Inflammatory macrophage treated with lipopolysaccharide for 1 hour (primary cell): ENCODE measurements around the gene ELOVL7.
"Not testable (repeated sequence)": the region's sequence is repeated elsewhere in the genome, so short reads cannot be mapped to it uniquely, and the experiment has no call there.

Experiments used
- DNase-seq, 2 donors: peaks; one replicate each; pipeline ENCODE4 v3.0.0-alpha.2; 2020 to 2022

Gene ELOVL7

DNA sequence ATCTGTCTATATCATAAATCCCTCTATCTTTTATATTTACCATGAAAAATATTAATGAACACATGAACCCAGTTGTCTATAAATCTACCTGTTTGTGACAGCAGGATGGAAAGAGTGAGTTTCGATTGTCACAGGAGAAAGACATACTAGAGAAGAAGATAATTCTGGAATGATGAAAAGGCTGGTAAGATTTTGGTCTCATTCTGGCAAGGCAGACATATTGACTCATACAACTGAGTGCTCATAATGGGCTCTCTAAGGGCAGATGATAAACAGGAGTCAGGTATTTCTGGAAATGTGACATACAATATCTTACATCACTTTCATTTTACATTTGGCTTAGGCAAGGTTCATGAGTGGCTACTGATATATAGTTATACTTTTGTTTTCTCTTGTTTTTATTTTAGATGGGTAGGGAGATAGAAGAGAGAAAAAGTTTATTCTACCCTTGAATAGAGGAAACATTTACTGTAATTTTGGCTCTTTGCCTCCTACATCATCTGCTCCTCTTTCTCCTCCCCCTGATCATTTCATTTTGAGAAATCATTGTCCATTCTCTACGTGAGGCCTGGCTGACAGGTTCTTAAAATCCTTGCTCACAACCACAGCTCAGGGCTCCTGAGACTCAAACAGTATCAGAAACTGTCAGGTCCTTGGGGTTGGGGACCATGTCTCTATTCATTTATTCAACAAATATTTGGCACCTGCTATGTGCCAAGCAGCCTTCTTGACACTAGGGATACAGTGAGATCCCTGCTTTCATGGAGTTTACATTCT is 14.4 kb downstream of the ELOVL7 start:
- DNase-seq: no peak

DNA sequence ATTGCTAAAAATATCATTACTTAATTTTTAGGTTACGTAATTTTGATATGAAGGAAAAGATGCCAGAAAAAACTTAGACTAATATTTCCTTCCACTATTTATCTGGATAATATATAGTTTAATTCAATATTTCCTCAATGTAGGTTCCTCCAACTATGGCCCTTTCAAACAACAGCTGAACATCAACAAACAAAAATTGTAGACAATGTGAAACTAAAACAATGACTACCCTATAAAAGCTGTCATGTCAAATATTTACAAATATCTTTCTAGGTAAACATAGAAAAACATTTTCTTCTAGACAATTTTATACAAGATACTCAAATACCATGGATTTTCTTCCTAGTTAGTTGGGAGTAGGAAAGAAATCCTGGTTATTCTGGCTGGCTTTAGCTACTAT is 16.9 kb downstream of the ELOVL7 start:
- DNase-seq: no peak

DNA sequence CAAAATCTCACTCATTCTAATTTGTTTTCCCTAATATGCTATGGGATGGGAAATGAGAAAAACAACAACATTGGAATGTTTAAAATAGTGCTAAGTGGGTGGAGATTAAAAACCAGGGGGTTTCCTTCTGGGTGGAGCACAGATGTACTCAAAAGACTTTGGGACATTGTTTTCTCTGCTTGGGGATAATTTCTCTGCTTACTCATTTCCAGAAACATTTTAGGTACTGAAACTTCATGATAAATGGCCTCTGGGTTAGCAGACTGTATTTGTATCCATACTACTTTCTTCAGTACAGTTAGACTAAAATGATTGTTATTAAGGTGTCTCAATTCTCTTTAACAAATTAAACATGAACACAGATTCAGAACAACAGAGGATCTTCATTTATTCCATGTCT is 17.4 kb downstream of the ELOVL7 start:
- no peak for DNase-seq

DNA sequence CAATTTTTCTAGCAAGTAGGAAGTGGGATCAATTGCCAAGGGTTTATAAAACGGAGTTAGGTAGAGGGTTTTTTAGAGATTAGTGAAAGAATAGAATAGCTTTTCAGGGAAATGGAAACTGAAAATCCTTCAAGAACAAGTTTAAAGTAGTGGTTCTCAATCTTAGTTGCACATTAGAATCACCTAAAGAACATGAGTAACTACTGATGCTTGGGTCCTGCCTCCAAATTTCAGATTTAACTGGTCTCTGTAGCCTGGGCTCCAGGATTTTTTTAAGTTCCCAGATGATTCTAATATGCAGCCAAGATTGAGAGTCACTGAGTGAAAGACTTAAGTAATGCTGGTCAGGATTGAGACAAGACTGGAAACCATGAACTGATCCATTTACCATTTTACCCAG is 20.5 kb downstream of the ELOVL7 start:
- DNase-seq: no peak

DNA sequence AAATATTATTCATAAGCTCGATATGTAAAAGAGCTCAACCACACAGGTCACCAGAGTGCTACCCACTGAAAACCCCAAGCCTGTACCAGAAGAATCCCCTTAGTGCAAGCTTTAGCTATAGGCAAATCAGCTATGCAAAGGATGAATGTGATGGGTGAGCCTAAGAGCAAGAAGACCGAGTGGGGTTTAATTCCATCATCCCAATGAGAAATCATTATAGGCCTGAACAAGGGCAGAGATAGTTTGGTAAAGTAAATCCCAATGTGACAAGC is 21.8 kb downstream of the ELOVL7 start:
- DNase-seq: no peak

DNA sequence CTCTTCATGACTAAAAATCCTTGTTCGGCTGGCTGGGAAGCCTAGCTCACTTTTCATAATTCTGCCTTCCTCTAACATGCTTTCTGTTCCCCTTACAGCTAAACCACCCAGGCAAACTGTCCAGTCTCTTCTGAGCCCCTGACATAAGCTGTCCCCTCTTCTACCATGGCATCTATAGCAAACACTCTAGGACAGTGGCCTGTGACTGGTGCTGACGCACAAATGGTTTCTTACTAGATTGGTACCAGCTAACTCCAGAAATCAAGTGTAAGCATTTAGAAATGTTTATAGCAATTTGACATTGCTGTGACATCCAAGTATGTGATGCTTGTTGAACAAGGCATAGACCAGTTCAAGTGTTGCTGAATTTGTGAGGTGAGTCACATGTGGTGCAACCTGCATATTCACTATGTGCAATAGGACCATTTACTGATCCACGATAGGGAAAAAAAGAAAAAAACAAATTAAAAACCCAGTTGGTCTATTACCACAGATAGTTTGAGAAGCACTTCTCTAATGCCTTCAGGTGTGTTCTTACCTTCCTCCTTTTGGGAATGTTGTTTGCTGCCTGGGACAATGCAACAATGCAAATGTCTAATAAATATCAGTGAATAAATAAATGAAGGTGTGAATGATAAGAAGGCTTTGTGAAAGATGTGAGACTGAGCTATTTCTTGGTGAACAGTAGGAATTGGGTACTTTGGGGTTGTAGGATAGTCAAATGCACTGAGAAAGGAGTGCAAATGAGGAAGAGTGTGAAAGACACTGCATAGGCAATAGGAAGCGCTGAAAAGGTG is 22.4 kb downstream of the ELOVL7 start:
- DNase-seq: no peak

DNA sequence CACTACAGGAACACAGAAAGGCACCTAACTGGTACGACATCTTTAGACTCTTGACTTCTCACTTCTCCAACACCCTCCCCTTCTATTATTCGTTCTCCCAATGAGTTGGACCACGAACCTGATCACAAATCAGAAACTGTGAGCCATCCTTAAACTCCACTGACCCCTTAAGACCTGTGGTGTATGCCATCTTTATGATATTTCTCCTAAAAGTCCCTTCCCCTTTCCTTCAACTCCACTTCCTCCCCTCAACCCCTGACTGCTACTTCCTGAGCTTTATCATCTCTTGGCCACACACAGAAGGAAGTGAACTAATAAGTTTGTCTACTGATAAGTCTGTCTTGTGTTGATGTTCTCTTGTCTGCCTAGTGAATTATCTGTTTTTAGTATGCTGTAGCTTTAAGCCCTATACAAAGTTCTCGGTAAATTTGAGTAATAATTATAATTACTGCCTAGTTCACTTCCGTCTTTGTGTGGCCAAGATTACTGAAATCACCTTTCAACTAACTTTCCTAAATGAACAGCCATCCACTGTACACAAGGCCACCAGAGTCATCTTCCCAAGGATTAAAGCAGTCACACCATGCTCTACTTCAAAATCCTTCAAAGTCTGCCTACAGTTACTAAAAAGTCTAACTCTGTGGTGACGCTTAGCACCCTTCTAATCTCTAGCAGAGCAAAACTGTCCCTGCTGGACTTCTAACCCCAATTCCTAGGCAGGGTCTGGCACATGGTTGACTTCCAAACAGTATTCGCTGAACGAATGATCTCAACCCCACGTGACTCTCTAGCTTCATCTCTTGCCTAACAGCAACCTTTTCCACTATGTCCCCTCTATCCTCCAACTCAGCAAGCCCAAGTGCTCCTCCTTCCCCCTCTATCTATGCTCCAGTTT is 23.2 kb downstream of the ELOVL7 start:
- peak; percentile 22 to 29 for DNase-seq

DNA sequence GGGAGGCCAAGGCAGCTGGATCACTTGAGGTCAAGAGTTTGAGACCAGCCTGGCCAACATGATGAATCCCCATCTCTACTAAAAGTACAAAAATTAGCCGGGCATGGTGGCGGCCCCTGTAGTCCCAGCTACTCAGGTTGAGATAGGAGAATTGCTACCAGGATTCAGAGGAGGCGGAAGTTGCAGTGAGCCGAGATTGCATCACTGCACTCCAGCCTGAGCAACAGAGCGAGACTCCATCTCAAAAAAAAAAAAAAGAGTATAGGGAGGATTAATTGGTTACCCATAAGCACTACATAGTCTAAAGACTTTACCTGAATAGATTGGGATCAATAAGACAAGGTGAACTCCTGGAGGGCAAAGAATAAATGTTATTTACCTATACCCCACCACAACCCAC is 27.9 kb downstream of the ELOVL7 start:
- DNase-seq: not testable (repeated sequence)

DNA sequence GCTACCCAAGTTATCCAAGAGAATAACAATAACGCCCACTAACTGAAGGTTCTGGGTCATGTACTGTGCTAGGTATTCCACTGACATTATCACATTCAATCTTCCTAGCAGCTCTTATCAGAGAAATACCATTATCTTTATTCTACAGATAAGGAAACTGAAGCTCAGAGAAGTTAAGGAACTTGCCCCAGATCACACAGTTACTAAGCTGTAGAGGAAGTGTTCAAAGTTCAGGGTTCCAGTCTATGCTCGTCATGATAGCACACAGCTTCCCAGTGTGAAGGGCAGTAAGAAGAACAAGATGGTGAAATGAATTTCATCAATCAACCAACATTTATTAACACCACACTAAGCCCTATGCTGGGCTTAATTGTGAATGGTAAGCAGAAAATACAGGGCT is 29.6 kb downstream of the ELOVL7 start:
- DNase-seq: no peak

DNA sequence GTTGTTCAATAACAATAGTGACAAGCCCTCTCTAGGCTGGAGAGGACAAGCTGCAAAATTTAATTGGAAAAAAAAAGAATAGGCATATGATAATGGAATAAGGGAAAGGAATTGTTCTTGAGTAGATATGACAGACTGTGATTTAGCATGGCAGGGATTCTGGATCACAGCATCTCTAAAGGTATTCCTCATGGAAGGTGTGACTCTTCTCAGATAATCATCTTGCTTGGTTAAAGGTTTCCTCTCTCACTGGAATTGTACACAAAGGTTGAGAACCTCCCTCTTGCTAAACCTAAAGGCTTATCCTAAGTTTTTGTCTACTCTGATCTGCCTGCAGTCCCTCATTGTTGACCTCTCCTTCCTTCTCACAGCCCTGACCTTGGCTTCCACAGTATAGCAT is 31.6 kb downstream of the ELOVL7 start:
- DNase-seq: no peak

DNA sequence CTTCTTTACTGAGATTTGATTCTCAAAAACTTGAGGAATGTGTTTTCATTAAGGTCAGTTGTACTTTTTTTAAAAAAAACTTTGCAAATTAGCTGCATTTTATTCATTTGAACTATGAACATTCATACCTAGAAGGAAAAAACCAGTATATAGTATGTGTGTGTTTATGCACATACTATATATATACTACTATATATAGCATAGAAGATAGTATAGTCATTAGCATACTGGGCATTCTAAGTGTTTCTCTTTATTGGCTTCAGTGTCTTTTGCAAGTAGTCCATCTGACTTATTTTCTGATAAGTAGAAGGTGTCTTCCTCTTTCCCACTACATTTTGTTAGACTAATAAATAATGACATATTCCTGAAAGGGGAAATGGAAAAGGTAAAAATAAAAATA is 33.0 kb downstream of the ELOVL7 start:
- no peak for DNase-seq

DNA sequence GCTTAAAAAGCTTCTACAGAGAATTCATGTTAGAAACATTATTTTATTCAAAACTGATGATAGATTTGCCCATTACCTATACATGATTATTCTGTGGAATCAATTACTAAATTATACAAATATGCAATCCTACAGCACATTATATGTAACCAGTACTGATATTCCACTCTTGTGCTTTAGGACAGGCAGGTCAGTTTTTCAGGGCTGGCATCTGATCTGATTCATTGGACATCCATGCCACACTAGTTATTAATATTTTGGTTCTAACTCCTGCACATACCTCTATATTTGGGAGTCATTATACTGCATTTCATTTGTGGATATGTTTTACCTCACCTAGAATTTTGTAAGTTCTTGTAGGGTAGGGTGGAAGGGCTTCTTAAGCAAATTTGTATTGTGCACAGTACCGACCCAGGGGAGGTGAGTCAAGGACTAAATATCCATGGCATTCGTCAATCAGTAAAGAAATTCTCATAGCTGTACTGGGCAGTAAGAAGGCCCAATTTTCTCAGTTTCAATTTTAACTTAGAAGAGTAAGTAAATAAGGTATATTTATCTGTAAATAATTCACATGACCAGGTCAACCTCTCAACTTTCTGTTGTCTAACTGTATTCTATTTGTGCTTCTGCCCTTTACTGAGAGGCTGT is 33.5 kb downstream of the ELOVL7 start:
- DNase-seq: no peak

DNA sequence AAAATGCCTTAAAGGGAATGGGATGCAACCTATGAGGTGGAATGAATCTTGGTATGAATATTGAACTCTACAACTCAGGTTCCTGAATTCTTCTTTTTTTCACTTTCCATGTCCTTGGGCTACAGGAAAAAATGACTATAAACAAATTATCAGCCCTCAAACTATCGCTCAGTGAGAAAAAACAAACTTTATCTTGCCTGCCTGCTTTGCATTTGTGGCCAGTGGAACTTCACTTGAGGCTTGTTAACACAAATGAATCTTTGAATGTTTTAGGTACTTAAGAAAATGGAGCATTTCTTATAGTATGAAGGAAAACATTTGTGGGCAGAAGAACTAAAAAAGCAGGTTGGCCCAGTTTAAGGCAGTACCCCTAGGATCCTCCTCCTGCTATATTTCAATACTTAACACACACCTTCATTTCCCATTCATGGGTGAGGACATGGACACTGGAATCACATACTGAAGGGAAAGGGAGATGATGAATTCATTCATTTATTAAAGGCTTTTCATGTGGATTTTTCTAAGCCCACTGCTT is 34.1 kb downstream of the ELOVL7 start:
- no peak for DNase-seq

DNA sequence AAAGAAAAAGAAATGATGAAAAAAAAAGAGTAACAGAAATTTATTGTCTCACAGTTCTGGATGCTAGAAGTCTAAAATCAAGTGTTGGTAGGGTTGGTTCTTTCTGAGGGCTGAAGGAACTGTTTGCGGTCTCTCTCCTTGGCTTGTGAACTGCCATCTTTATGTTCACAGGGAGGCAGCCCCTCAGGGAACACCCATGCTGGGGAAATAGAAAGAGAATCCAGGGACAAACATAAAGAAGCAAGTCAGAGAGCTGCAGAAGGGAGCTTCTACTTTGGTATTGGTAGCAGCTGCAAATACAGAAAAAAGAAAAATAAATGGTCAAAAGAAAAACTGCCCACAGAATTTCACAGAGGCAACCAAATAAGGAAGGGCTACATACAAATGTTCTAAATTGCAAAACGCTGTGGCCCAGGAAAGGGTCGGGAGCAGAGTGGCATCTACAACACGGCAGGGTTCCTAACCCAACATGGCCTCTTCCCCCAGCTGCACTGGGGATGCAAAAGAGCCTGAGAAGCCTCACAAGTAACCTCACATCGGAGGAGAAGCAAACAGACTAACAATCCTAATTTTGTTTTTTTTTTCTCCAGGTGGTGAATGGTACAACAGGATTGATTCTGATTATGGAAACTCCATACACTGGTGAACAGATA is 37.4 kb downstream of the ELOVL7 start:
- DNase-seq: no peak

DNA sequence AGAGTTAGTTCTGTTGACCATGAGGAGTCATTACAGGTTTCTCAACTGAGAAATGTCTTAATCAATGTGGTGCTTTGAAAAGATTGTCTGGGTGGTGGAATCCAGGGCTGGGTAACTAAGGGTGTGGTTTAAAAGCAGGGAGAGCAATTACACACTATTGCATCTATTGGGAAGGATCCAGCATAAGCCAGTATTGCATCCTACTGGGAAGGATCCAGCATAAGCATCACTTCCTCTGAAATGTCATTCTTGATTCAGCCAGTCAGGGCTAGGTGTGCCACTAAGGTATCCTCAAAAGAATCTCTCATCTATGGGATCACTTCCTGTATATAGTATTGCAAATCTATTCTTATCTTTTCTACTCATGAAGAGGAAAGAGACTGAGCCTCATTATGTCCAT is 38.6 kb downstream of the ELOVL7 start:
- no peak for DNase-seq

DNA sequence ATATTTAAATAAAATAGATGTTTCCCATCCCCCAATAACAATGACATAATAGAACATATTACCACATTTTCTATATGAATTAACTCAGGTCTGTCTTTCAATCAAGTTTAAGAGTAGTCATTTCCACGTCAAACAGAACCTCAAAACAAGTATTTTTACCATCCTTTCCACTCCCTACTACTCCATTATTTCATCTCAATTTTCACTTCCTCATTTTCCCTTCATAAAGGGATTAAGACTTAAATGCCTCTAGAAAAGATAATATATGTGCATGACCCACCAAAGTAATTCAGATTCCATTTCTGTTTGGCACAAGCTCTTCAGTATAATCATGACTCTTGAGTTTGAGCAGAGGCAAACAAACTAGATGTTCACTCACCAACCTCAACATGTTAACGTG is 40.4 kb downstream of the ELOVL7 start:
- no peak for DNase-seq

DNA sequence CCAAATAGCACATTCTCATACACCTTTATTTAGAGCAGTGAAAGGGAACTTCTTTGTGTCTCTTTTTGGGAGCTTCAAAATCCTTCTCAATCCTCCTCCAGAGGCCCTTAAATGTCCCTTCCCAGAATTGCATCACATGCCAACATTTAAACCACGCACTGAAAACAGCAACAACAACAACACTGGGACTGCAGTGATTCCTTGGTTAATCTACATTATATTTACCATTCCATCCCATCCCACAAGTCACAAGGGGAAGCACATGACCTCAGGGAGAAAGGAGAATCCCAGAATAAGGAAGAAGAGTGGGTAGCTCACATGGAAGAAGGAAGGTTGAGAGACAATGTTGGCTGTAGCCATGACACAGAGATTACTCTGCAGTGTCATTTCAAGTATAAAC is 41.1 kb downstream of the ELOVL7 start:
- DNase-seq: peak in 1 of 2 donors; percentile 5

DNA sequence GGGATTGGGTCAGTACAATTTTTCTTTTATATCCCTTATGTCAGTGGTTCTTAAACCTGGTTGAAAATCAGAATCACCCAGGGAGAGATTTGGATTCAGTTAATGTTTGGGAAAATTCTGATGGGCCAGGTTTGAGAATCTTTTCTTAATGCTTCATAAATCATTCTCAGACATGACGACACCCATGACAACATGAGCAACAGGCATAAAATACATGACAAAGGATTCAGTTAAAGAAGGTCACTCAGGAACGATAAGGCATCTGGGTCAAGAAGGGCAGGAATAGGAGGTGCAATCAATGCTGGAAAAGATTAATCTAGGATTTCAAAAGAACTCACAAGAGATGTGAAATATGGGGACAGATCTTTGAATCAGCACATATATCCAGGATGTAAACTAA is 41.8 kb downstream of the ELOVL7 start:
- no peak for DNase-seq

DNA sequence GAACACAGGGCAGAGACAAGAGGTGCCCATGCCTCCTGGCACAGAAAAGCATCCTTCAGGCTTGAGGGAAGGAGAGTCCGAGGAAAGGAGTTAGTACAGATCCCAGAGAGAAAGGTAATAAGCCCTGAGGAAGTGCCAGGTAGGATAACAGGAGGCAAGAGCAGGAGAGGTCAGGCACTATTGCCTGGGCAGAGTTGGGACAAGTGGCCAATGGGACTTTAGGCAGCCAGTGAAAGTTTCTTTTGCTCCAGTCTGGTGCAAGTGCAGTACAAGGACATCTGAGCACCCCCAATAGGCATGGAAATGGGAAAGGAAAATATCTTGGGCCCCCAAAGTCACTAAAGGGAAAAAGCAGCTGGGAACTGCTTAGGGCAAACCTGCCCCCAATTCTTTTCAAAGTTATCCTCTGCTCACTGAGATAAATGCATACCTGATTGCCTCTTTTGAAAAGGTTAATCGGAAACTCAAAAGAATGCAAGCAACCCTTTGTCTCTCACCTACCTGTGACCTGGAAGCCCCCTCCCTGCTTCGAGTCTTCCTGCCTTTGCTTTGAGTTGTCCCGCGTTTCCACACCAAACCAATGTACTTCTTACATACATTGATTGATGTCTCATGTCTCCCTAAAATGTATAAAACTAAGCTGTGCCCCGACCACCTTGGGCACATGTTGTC is 46.5 kb downstream of the ELOVL7 start:
- DNase-seq: no peak

DNA sequence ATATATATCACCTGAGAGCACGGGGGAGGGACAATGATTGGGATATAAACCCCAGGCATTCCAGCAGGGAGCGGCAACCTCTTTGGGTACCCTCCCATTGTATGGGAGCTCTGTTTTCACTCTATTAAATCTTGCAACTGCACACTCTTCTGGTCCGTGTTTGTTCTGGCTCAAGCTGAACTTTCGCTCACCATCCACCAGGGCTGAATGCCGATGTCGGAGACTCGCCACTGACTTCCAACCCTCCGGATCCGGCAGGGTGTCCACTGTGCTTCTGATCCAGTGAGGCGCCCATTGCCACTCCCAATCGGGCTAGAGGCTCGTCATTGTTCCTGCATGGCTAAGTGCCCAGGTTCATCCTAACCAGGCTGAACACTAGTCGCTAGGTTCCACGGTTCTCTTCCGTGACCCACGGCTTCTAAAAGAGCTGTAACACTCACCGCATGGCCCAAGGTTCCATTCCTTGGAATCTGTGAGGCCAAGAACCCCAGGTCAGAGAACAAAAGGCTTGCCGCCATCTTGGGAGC is 48.6 kb downstream of the ELOVL7 start:
- DNase-seq: not testable (repeated sequence)

DNA sequence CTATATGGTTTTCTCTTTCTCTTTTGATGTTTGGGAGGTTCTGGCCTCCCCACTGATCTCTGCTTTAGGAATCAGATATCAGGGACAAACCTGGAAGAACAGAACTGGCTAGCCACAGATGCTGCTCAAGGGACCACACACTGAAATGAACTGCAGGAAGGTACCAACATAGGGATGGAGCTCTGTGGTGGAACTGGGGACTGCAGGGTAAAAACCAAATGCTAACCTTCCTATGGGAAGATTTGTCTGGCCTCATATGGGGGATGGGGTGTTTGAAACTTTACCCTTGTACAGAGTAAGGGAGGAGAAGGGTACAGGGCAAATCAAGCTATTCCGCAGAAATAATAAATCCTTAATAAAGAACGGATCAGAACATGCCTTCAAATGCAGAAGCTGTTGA is 49.4 kb downstream of the ELOVL7 start:
- no peak for DNase-seq

DNA sequence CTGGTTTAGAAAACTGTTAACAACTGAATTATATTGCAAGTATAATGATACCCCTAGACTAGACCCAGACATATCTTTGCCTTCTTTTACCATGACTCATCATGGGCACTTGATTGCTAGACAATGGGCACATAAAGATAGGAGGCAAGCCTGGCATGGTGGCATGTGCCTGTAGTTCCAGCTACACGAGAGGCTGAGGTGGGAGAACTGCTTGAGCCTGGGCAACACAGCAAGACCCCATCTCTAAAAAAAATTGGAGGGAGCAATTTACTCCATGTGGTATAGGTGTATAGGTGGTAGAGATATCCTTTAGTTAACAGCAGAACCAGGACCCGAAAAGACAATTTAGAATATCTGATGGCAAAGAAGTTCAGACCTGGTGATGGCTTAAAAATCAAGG is 51.6 kb downstream of the ELOVL7 start:
- no peak for DNase-seq
